Effector CD4-positive, alpha-beta T cell (primary cell): ENCODE data around the gene GRIK4.

ENCODE experiments used
- DNase-seq: peaks from one replicate; pipeline ENCODE4 v3.0.0-alpha.2; 2020

Gene GRIK4

GRCh38 chr11:120819003-120819402, 307.5 kb downstream of the GRIK4 start:
- DNase-seq = no peak

- no peak for DNase-seq
Measured at GRCh38 chr11:120819437-120820365, 308.2 kb downstream of the GRIK4 start.

GRCh38 chr11:120823159-120823558, 311.6 kb downstream of the GRIK4 start:
- DNase-seq = no peak

- DNase-seq = no peak
Measured at GRCh38 chr11:120824242-120824641, 312.7 kb downstream of the GRIK4 start.

- DNase-seq = no peak
Measured at GRCh38 chr11:120827198-120827597, 315.6 kb downstream of the GRIK4 start.

- DNase-seq = no peak
Measured at GRCh38 chr11:120827820-120828219, 316.3 kb downstream of the GRIK4 start.

GRCh38 chr11:120828847-120829246, 317.3 kb downstream of the GRIK4 start:
- no peak for DNase-seq

GRCh38 chr11:120830085-120830620, 318.6 kb downstream of the GRIK4 start:
- DNase-seq = no peak

GRCh38 chr11:120832481-120833238, 321.1 kb downstream of the GRIK4 start:
- DNase-seq = no peak

- no peak for DNase-seq
Measured at GRCh38 chr11:120834686-120835210, 323.2 kb downstream of the GRIK4 start.

- DNase-seq = no peak
Measured at GRCh38 chr11:120835601-120836228, 324.2 kb downstream of the GRIK4 start.

GRCh38 chr11:120837696-120838095, 326.1 kb downstream of the GRIK4 start:
- no peak for DNase-seq

- DNase-seq = no peak
Measured at GRCh38 chr11:120839201-120839600, 327.7 kb downstream of the GRIK4 start.

GRCh38 chr11:120839846-120840402, 328.4 kb downstream of the GRIK4 start:
- no peak for DNase-seq

- DNase-seq = no peak
Measured at GRCh38 chr11:120840661-120841060, 329.1 kb downstream of the GRIK4 start.

GRCh38 chr11:120841074-120841473, 329.5 kb downstream of the GRIK4 start:
- no peak for DNase-seq

- no peak for DNase-seq
Measured at GRCh38 chr11:120842195-120842594, 330.6 kb downstream of the GRIK4 start.

- DNase-seq = no peak
Measured at GRCh38 chr11:120853435-120853834, 341.9 kb downstream of the GRIK4 start.

GRCh38 chr11:120854988-120855387, 343.4 kb downstream of the GRIK4 start:
- DNase-seq = no peak

- no peak for DNase-seq
Measured at GRCh38 chr11:120857508-120857907, 346.0 kb downstream of the GRIK4 start.

GRCh38 chr11:120858740-120859139, 347.2 kb downstream of the GRIK4 start:
- no peak for DNase-seq

GRCh38 chr11:120859552-120860295, 348.2 kb downstream of the GRIK4 start:
- DNase-seq = no peak
